ENCODE data around the gene CDH23.

DNA sequence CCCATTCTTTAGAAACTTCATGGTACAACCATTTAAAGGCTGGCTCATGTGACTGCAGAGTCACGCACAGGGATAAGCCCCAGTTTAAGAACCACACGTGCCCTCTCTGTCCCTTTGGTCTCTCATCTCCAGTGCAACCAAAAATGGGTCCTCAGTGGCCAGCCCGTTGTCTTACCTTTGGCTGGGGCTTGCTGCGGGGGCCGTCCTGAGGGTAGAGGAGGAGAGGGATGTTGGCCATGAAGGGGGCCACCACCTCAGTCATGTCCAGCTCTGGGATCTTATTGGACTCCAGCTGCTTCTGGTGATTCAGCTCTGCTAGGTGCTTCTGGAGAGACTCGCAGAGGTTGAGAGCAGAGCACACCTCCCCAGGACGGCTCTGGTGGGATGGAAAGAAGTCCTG is 432.0 kb downstream of the CDH23 start:
- TF ChIP-seq, protein P1, sequence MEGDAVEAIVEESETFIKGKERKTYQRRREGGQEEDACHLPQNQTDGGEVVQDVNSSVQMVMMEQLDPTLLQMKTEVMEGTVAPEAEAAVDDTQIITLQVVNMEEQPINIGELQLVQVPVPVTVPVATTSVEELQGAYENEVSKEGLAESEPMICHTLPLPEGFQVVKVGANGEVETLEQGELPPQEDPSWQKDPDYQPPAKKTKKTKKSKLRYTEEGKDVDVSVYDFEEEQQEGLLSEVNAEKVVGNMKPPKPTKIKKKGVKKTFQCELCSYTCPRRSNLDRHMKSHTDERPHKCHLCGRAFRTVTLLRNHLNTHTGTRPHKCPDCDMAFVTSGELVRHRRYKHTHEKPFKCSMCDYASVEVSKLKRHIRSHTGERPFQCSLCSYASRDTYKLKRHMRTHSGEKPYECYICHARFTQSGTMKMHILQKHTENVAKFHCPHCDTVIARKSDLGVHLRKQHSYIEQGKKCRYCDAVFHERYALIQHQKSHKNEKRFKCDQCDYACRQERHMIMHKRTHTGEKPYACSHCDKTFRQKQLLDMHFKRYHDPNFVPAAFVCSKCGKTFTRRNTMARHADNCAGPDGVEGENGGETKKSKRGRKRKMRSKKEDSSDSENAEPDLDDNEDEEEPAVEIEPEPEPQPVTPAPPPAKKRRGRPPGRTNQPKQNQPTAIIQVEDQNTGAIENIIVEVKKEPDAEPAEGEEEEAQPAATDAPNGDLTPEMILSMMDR (IDR thresholded peaks at IDR 0.05): no peak
- TF ChIP-seq POLR2A (IDR thresholded peaks at IDR 0.05): no peak

All from adrenal gland (tissue), 5 donors.